ENCODE measurements around the gene NFIA.
A peak's percentile ranks its signal among the peaks of the same experiment; 100 is the strongest.

The NFIA gene

DNA sequence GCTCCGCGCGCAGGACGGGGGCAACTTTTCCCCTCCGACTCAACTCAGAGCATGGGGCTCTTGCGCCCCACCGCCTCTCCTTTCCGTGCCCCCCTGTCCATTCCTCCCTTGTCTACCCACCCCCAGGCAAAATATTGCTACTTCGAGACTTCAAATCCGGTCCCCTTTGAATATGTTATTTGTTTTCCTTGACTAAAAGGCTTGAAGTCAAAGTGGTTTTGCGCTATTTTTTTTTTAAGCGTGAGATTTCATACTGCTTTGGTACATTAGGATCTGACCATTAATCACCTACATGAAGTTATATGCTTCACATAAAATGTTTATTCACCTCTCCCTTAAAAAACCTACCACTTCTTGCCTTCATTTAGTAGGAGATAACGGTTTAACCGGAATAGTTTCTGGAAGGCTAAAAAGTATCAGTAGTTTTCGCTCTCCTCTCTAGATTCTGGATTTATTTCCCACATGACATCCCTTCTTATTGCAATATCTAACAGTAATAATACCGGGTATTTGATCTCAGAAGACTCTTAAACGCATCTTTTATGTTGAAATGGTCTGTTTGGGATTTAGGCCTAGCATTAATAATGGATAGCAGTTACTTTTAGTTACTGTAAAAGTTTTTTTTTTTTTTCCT is 1.6 kb downstream of the NFIA start:
- no peak for DNase-seq

DNA sequence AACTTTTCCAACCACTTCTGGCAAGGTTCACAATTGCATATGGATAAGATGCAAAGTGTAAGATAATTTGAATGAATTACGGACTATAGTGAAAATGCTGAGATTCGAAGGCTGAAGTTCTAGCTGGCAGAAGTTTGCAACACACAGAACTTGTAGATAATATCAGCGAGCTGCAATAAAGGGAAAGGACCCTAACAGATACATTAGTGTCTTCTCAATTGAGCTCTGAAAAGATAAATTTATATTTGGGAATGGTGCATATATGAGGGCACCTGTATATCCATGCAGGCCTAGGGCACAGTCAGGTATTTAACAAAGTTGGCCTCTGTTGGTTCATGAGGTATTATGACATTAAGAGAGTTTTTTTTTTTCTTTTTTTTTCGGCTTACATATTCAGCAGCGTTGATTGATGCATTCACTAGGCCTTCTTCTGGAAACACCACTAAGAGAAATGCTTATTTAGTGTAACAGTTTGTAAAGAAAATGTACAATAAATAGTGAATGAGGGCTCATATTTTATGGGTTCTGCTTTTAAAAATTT is 2.2 kb downstream of the NFIA start:
- no peak for DNase-seq

DNA sequence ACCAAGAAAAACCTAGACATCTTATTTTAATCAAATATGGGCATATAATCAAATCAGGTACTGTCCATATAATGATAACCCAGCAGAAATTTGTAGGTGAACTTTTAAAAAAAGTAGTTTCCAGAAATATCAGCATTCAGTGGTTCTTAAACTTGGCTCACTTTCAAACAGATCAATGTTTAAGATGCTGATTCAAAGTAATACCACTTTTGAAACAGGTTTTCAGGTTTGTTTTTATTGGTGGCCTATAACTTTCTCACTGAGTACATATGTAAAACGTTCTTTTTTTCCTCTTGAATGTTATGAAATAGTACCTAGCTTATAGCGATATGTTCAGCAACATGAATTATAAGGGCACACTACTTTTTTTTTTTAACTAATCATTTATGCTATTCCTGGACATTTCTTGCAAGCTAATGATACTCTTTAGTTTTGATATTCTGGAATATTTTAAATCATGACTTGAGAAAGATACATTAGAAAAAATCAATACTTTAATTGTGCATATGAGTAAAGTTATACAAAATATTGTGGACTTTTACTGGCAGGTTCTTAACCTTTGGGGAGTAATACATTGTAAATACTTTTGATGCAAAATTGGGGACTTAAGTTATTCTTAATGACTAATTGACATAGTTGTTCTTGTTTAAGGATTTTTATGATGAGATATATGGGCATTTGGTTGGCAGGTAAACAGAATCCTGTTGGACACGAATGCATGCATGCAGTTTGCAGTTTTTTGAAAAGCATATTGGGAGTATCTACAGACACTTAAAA is 3.0 kb downstream of the NFIA start:
- no peak for DNase-seq

DNA sequence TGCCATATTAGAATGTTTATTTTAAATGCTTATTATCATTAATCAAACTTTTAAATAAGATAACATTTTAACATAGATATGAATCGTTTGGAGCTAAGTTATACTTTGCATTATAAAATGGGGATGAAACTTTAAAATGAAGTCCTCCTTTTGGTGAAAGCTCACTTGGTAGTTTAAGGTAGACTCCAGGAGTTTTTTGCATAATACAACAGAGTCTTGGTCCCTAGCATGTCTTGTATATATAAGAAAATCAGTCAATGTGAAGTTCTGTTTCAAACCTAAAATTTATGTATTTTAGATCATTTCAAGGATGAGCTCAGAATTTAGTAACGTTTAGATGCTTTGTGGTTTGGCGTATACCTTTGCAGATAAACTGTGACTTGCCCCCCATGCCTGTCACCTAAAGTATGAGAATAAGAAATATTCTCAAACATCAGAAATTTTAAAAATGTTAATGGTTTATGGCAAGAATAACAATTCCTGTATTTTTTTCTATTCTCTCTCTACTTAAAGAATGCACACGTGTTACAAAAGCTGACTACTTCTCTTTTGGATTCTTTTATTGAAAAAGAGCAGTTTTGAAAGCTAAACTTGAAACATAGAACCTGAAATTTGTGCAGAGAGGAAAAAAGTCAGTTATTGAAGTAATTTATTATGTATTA is 3.8 kb downstream of the NFIA start:
- peak; percentile 14 for DNase-seq

DNA sequence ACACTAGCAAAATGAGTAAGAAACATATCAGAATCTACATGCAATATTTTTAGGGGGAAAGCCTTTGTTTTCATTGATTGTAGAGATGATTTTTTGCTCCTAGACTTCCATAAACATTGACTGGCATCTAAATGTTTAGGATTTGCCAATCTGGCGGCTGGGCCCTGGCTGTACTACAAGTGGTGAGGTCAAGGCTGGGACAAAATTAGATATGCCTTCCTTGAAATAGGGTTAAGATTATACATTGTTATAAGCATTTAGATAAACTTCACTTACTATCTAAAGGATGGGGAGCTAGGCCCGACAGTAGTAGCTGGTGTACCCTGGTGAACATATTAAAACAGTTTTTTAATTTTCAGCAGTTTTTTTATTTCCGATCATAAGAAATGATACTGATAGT is 5.2 kb downstream of the NFIA start:
- no peak for DNase-seq

- DNase-seq, result no peak
Observed at GRCh38 chr1:61088163-61088974, 6.0 kb downstream of the NFIA start.

DNA sequence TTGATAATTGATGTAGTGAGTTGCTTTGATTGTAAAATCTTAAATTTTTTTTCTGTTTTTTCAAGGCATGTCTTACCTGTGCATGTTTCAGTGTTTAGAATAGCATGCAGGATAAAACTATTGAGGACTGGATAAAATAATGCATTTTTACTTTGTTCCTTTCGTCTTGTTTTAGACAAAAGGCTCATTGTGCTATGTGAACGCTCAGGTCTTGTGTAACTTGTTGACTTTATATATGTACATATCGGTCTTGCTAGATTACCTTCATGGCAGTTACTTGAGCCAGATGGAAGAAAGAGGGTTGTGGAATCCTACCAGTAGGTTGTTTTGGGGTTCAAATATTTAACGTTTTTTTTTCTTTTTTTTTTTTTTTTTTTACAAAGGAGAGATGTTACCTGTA is 7.0 kb downstream of the NFIA start:
- no peak for DNase-seq

DNA sequence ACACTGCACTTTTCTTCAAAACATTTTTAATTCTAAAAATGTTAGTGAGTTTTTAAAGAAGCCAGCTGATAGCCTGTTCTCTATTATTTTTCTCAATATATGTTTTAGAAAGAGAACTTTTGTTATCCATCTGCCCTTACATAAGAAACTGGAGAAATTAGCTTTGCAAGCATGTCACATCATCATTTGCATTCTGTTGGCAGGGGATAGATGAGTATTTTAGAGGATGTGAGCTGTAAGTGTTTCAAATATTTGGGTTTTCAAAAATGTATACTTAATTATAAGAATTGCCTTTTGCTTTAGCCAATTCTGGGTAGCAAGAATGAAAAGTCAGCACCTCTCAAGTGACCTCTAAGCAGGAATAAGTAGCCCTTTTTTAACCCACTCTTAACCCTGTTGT is 7.4 kb downstream of the NFIA start:
- no peak for DNase-seq

- DNase-seq, result no peak
Observed at GRCh38 chr1:61090546-61091202, 8.3 kb downstream of the NFIA start.

DNA sequence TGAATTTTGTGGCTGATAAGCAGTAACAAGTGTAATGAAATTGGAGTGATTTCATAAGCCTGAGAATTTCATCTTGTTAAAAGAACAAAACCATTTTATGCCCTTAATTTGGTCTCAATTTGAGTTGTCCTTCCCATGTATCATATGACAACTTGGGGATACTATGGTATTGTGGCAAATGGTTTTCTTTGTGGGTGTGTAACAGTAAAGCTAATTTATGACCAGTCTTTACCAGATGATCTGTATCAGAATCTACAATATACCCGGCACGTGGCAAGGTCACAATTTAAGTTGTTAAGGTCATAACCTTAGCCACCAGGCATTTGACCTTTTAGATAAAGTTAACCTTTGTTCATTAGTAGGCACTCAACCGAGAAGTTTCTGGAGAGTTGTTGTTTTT is 9.1 kb downstream of the NFIA start:
- no peak for DNase-seq

- no peak for DNase-seq
Observed at GRCh38 chr1:61092642-61093041, 10.3 kb downstream of the NFIA start.

GRCh38 chr1:61093525-61094137 is 11.3 kb downstream of the NFIA start:
- peak; percentile 30 for DNase-seq

GRCh38 chr1:61094677-61095469 is 12.5 kb downstream of the NFIA start:
- no peak for DNase-seq

GRCh38 chr1:61095470-61095812 is 13.1 kb downstream of the NFIA start:
- no peak for DNase-seq

DNA sequence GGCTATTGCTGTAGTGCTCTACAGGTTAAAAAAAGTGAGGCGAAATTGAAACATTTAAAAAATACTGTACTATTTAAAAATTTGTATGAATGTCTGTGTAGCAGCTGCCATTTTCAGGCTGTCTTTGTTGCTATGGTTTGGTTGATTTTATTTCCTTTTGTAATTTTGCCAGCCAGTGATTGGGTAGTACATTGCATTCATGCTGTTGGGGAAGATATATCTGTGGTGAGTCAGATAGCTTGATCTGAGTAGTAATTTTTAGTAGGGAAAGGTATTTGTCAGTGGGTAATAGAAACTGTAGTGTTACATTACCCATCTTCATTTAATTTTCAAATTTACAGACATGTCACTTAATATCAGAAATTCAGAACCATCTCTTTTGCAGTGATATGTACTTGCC is 15.0 kb downstream of the NFIA start:
- DNase-seq, result peak; percentile 78

DNA sequence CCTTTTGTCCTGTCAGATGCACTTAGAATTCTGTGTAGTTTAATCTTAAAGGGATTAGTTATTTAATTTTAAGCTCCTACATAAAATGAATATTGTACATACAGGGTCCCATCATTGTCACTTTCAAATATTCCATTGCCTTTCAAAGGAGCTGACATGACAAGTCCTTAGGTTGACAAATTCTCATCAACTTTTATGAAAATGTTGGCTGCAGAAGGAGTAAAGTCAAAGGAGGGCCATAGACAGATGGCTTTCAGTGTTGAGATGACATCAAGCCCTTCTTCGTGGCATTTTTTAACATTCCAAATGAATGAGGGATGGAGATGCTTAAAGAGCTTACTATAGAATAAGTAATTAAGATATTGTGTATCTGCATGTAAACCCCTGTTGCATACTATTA is 15.4 kb downstream of the NFIA start:
- DNase-seq, result no peak

DNA sequence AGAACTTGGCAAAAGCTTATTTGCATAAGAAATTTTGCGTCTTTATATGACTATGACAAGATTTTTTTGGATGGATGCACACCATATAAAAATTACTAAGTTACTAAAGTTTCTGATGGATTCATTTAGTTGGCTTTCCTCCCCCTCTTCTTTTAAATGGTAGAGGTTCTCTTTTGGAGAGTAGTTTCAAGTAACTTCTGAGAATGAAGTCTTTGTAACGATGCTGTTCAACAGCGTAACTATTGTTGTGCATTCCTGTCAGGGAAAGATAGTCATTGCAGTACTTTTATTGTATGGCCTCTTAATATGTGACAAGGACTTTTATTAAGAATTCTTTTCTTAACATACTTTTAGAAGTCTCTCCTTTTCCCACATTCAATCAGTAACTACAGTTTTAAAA is 16.0 kb downstream of the NFIA start:
- no peak for DNase-seq

DNA sequence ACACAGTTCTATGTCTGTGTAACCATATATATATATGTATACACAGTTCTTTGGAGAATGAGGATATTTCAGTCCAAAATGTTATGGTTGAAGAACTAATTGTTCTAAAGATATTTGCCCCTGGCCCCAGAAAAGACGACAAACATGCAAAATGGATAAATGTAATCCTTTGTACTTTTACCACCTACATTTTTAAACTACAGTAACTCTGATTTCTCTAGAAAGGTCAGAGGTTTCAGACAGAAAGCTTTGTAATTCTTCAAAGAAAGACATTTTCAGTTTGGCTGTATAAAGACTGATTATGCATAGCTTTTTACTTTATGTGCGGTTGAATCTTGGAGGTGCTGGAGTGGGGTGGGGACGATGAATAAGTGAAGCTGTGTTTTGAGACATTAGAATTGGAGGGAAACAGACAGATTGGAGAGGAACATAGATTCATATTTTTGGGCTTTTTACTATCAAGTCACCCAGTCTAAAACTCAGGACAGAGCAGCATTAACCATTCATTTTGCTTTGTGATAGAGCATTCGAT is 16.6 kb downstream of the NFIA start:
- DNase-seq, result no peak

- no peak for DNase-seq
Observed at GRCh38 chr1:61100578-61100977, 18.2 kb downstream of the NFIA start.

DNA sequence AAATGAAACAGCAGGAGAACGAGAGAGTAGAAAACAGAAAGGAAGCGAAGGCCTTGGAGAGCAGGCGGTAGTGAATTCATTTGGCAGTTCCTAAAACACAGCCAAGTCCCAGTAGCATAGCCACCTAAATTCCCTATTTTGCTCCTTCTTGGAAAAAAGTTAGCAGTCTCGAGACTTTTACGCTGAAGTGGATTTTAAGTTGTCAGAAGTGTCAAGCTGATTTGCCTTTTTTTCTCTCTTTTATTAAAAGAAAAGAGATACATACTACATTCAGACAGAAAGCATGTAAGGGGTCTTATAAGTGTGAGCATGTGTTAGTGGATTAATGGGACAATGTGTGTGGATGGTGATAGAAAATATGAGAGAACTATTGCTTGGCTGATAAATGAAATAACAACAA is 19.2 kb downstream of the NFIA start:
- no peak for DNase-seq

DNA sequence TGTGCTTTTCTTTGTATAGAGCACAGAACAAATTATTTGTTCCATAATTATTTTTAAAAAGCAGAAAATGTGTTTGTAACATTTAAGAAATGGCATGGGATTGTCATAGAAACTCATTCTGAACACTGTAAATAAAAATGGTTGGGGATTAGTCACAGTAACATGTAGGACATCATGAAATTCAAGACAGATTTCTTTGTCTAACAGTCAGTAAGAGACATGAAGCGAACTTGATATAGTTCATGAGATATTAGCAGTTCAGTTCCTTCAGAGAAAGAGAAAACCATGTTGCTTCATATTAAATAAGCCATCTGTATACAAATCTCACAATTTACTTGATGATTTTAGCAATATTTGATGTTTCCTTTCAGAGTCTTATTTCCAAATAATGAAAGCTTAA is 19.7 kb downstream of the NFIA start:
- DNase-seq, result no peak

Data from fibroblast of skin of abdomen (primary cell).